IPS-18c (cell line): ENCODE measurements around the gene DLGAP1.

Source experiments
- H3K4me3 ChIP-seq: 2 replicates; pipeline ENCODE4 v1.7.0; 2013; ENCODE audit warnings: low read depth, mild to moderate bottlenecking, low read length, moderate library complexity; ENCODE audit not compliant: insufficient read depth
- H3K9me3 ChIP-seq: one replicate; pipeline ENCODE4 v1.6.1; 2013; ENCODE audit warnings: mild to moderate bottlenecking, low read length, moderate library complexity; ENCODE audit not compliant: control insufficient read depth, insufficient read depth

The DLGAP1 gene

DNA sequence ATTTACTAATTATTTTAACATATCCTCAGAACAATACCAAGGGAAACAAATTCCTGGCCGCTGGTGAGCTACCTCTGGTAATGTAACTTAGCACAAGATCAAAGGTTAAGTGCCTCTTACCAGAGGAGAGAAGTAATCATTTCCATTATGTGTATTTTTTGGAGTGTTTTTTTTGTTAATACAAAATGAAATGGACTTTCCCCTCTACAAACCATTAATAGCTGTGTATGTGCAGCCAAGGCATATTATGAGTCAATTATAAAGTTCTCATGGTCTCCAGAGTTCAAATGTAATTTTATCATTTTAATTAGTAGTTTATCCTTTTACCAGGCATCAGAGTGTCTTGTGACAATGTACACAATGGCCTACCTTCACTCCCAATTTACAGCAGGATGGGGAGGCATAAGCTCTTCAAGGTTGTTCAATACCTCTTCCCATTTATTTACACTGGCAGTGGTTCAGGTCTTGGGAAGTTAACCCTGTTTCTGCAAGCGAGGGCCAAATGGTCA, 762.9 kb downstream of the DLGAP1 start:
- Histone ChIP-seq H3K4me3 (no peak overlapping the region), H3K9me3 (no peaks in the 10 kb centered on the region)

DNA sequence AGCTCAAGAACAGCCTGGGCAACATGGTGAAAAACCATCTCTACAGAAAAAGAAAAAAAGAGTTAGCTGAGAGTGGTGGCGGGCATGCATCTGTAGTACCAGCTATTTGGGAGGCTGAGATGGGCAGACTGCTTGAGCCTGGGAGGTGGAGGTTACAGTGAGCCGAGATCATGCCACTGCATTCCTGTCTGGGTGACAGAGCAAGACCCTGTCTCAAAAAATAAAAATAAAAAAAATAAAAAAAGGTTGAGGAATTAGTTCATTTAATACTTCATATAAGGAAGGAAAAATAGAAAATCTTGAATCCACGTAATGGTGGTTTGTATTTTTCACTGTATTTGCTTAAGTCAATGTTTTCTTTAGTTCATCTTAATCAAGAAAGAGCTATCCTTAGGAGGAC, 763.4 kb downstream of the DLGAP1 start:
- H3K9me3 ChIP-seq: no peaks in the 10 kb centered on the region
- no peak overlapping the region for H3K4me3 ChIP-seq

DNA sequence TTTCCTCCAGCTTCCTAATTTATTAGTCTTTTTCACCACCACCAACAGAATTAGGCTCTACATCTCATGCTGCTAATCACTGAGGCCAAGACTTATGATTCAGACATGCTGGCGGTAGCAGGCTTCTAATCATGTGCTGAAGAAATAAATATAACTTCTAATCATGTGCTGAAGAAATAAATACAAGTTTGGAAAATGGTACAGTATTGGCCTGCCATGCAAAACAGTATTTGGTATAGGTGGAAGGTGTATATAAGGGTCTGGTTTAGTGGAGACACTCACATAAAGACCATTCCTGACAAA, 764.4 kb downstream of the DLGAP1 start:
- no peak overlapping the region for H3K4me3 ChIP-seq
- H3K9me3 ChIP-seq: no peaks in the 10 kb centered on the region

DNA sequence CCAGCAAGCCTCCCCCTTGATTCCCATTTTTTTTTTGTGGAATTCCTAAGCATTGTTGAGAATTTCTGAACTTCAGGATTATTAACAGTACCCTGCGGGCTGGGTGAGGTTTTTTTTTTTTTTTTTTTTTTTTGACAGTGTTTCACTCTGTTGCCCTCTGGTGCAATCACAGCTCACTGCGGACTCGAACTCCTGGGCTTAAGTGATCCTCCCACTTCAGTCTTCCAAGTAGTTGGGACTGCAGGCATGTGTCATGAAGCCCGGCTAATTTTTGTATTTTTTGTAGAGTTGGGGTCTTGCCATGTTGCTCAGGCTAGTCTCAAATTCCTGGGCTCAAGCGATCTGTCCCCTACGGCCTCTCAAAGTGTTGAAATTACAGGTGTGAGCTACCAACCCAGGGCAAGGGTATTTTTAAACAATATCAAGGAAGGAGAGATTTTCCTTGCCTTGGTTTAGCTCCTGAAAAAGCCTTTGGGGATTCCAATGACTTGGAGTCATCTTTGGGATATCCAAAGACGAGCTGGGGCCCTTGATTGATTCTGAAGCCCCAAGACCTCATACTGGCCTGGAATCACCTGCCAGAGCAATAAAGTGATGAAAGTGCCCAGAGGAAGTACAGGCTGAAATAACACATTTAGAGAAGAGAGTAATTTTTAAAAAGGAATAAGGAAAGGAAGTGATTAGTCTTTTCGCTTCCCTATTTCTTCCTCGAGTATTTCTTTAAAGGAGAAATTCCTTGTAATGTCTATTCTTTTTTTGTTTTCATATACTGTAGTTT, 764.9 kb downstream of the DLGAP1 start:
- H3K9me3 ChIP-seq: no peaks in the 10 kb centered on the region
- no peak overlapping the region for H3K4me3 ChIP-seq

DNA sequence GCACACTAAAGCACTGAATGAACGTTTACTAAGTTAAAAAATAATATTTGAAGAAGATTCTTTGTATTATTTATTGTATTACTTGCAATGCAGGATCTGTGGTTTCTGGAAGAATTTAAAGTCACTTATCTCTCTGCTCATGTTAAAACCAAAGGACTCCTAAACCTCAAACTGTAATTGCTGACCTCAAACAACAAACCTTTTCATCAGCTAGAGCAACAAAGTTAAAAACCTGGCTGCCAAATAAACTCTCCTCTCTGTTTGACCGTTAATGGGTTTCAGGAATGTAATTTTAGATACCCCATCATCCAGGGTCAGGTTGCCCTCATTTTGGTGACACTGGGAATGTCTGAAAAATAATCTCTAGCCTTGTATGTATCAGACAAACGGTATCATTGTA, 766.0 kb downstream of the DLGAP1 start:
- Histone ChIP-seq H3K4me3 (no peak overlapping the region), H3K9me3 (no peaks in the 10 kb centered on the region)

DNA sequence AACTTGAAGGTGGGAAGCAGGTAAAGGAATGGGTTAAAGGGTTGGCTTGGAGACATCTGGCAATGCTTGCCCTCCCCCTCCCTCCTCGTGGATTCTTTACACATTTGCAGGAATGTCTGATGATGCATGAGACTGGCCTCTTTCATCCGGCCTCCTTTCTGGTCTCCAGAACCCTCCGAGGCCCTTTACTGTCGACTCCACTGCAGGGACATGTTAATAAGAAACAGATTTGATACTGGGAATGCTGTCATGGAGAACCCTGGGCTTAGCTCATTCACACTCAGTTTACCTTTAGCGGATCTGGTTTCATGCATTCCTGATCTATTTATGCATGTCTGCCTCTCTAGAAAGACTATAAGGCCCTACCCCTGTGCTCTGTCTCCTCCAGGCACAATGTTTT, 766.4 kb downstream of the DLGAP1 start:
- Histone ChIP-seq H3K4me3 (no peak overlapping the region), H3K9me3 (no peaks in the 10 kb centered on the region)

DNA sequence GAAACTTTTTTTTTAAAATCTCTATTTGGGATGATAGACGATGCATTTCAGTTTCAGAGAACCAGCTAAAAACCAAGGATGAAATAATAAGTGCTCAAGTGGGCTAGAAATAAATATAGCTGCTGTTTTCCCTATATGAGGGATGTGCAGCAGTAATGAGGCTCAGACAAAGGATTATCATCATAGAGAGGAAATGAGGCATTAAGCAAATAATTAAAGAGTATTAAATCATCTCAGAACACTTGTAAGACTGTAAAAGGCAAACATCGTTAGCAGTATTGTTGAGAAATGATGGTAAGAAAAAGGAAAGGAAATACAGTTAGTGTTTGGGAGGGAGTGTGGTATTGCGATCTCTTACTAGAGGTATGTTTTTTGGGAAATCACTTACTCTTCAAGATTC, 771.6 kb downstream of the DLGAP1 start:
- H3K9me3 ChIP-seq: no peaks in the 10 kb centered on the region
- no peak overlapping the region for H3K4me3 ChIP-seq

DNA sequence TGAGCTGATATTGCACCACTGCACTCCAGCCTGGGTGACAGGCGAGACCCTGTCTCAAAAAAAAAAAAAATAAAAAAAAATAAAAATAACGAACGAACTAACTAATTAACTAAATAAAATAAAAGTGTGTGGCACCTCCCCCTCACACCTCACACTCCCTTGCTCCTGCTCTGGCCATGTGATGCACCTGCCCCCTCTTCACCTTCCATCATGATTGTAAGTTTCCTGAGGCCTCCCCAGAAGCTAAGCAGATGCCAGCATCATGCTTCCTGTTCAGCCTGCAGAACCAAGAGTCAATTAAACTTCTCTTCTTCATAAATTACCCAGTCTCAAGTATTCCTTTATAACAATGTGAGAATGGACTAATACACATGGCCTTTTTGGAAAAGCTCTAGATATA, 773.0 kb downstream of the DLGAP1 start:
- H3K9me3 ChIP-seq: no peaks in the 10 kb centered on the region

DNA sequence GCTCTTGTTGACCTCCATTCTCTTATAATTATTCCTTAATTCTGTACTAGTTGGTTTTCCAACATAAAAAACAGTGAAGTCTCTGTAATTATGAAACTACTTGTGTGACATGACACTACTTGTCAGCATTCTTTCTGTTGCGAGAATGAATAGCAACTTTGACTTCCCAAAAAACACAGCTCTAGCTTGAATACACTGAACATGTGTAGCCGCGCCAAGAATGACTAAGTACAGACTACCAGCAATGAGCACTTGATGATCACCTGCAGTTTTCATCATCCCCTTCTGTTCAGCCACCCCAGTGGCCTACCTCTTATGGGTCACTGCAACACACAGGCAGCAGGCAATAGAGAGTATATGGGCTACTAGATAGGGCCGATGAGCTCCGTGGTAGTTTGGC, 775.9 kb downstream of the DLGAP1 start:
- H3K9me3 ChIP-seq: no peaks in the 10 kb centered on the region
- H3K4me3 ChIP-seq: no peak overlapping the region

More for the DNA sequence above, 773.0 kb downstream of the DLGAP1 start:
- H3K4me3 ChIP-seq: no peak overlapping the region

DNA sequence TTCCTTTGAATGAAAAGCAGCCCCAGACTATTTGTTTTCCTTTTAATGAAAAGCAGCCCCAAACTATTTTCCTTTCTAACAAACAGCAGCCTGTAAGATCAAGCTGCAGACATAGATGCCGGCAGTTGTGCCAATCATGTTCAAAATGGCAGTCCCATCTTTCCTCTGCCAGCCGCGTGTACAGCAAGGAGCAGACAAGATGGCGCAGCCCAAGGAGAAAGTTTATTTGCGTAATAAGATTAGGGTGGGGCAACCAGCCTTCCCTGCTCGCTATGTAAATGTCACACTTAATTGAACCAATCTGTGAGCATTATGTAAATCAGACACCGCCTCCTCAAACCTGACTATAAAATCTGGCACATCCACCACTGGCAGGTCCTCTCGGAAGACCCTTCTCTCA, 779.1 kb downstream of the DLGAP1 start:
- Histone ChIP-seq H3K4me3 (no peak overlapping the region), H3K9me3 (no peaks in the 10 kb centered on the region)

DNA sequence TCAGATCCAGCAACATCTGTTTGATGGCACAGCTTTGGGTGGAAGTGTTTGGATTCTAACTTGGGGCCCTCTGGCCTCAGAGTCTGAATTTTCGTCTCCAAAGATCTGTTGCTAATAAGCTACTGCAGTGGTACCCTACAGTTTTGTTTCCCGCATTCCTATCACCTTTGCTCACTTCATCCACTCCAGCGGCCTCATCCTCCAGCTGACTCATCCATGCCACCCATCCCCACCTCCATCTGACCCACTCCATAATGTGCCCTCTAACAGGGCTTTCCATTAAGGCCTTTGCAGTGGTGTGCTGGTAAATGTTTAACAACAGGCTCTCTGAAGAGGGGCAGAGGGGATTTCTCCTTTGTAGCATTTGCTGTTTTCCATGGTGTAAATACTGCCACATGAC, 779.7 kb downstream of the DLGAP1 start:
- no peaks in the 10 kb centered on the region for H3K9me3 ChIP-seq
- no peak overlapping the region for H3K4me3 ChIP-seq

DNA sequence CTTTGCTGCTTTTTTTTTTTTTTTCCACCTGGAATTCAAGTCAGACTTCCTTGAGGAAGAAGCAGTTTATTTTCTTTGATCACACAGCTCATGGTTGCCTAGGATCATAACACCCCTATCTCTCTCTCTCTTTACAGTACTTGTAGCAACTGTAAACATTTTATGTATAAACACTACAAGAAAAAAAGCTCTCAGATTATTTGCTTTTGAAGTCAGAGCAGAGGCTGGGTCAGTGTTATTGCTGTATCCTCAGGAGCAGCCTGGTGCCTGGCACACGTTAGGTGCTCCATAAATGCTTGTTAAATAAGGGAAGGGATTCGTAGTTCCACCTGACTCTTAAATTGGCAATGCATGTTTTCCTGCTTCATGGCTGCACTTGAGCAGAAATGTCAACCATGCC, 783.9 kb downstream of the DLGAP1 start:
- no peaks in the 10 kb centered on the region for H3K9me3 ChIP-seq
- H3K4me3 ChIP-seq: no peak overlapping the region

DNA sequence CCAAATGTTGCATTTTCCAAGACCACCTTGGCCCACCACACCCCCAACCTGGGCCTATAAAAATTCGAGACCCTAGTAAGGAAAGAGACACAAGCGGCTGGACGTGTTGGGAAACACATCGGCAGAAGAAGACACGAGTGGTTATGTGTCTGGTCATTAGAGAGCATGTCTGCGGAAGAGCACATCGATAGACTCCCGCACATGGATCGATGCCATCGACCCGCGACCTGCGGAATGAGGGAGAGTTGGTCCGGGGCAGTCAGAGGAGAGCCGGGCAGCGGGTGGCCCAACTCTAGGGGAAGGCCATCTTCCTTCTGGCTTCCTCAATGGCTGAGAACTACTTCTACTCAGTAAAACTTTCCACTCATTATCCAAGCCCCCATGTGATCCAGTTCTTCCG, 785.7 kb downstream of the DLGAP1 start:
- H3K9me3 ChIP-seq: no peaks in the 10 kb centered on the region
- no peak overlapping the region for H3K4me3 ChIP-seq

DNA sequence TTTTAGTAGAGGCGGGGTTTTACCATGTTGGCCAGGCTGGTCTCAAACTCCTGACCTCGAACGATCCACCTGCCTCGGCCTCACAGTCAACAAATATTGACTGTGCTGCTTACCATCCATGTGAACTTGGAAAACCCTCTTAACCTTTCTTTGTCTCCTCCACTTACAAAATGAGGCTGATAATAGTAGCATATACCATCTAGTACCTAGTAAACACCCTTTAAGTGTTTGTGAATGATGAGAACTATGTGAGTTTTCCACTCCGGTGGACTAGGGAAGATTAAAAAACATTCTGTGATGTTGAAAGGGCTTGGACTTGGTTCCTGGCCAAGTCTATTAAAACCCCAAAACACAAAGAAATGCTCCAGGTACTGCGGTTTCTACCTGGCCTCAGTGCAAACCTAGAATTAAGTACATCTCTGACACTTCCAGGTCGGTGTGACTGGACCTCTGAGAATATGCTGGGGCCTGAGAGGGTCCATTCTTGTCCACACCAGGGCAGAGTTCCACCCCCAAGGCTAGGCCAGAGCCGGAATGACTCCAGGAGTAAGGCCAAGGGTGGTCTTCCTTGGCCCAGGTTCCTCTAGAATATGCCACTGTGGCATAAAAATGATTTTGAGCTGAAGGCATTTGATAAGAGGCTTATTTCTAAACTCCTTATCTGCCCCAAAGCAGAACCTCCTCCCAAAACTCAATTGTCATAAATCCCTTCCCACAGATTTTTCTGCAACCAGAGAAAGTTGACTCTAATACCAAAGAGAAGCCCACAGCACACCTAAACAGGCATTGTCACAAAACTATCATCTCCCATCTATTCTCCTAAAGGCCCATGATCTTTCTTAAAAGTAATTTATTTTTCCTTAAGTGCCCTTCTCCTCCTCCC, 787.6 kb downstream of the DLGAP1 start:
- H3K9me3 ChIP-seq: no peaks in the 10 kb centered on the region
- no peak overlapping the region for H3K4me3 ChIP-seq

DNA sequence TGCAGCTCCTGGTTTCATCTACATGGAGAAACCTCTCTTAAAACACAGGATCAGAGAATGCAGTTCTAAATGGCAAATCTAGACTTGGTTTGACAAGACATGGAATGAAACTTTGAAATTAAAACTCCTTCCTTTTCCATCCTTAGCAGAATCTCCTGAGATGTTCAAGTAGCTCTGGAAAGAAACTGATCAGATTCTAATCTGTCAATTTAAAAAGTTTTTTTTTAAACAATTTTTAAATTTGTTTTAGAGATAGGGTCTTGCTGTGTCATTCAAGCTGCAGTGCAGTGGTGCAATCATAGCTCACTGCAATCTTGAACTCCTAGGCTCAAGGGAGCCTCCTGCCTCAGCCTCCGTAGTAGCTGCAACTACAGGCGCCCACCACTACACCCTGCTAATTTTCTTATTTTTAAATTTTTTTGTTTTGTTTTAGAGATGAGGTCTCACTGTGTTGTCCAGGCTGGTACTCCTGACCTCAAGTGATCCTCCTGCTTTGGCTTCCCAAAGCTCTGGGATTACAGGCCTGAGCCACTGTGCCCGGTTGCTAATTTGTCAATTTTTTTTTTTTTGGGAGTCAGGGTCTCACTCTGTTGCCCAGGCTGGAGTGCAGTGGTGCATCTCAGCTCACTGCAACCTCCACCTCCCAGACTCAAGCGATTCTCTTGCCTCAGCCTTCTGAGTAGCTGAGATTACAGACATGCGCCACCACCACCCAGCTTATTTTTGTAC, 788.4 kb downstream of the DLGAP1 start:
- no peak overlapping the region for H3K4me3 ChIP-seq

DNA sequence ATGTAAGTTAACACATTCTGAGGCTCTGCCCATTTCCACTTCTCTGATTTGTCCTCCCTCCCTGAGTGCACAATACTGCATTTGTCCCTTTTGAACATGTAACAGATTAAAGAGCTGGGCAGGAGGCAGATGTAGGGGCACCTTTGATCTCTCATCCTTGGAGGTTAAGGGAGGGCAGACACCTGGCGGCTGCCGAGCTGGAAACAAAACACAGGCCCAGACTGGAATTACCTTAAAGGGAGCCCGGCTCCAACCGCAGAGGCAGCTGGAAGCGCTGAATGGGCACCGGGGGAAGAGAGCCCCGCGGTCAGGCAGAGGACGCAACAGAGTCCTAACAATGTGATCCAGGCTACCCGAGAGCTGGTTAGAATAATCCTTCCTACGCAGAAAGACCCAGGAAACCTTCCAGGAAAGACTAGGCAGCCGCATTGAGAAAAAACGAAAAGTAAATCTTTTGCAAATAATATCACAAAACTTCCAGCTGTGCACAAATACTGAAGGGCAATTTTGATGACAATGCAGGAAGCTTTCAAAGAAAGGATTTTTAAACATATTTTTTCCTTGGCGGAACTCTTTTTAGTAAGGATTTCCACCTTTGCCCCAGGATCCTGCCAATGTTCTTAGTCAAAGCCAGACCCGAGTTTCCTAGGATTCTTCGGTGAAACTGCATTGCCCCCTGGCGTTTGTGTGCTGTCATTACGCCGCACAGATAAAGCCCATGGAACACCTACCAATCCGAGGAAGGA, 789.2 kb downstream of the DLGAP1 start:
- peak overlapping the region; percentile 9; the same call in 1 of the 2 replicates for H3K4me3 ChIP-seq
- H3K9me3 ChIP-seq: peaks cover 2% of the 10 kb centered on the region

More for the DNA sequence above, 788.4 kb downstream of the DLGAP1 start:
- H3K9me3 ChIP-seq: no peaks in the 10 kb centered on the region

DNA sequence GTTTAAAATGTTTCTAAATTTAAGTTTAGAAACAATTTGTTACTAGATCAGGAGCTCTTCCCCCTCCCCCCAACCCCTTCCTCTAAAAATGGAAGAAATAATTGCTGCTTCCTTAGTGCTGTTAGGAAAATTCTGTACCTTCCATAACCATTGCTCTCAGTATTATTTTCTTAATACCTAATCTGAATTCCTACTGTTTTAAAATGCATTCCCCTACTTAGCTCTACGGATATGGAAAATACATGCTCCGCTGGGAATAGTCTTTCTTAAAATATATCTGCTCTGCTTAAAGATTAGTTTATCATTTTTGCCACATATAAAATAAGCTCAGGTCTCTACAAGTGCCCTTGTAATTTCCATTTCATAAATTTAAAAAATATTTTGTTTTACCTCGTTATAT, 789.9 kb downstream of the DLGAP1 start:
- peaks cover 2% of the 10 kb centered on the region for H3K9me3 ChIP-seq
- H3K4me3 ChIP-seq: no peak overlapping the region
